GM21825 (cell line): ENCODE measurements around the gene CNTNAP2.

Experiments used
- ATAC-seq: cut with Tn5 transposase; IDR thresholded peaks from one replicate; pipeline ENCODE4 v1.9.1; 2021; ENCODE audit warnings: mild to moderate bottlenecking, moderate library complexity; ENCODE audit not compliant: unreplicated experiment

The CNTNAP2 gene

GRCh38 chr7:147510923-147511322, 1394.3 kb downstream of the CNTNAP2 start:
- no peak for ATAC-seq

GRCh38 chr7:147513451-147513850, 1396.8 kb downstream of the CNTNAP2 start:
- no peak for ATAC-seq

DNA sequence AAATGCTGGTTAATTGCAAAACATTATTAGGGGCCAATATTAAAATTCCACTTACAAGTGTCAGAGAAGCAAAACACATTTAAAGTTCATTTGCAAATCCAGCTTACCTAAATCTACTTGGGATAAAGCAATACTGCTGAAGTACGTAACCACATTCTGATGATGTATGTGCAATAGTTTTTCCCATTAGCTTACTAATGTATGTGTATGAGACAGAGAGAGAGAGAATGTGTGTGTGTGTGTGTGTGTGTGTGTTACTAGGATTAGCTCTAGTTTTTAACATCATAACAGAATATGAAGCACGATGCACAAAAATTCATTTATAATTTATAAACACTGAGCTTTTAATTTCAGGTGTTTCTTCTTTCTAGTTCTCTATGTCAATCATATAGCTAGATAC, 1399.8 kb downstream of the CNTNAP2 start:
- no peak for ATAC-seq

- no peak for ATAC-seq
Observed at GRCh38 chr7:147519062-147519461, 1402.5 kb downstream of the CNTNAP2 start.

DNA sequence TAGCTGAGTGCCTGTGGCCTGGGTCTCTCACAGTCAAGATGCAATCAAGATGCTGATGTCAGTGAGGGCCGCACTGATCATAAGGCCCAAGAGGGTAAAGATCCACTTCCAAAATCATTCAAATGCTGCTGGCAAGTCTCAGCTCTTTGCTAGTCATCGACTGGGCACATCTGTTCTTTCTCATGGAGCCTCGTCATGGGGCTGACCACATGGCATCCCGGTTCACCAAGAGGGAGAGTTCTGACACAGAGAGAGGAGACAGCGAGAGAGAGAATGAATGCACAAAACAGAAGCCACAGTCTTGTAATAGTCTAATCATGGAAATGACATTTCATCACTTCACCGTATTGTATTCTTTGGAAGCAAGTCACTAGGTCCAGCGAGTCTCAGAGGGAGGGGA, 1406.5 kb downstream of the CNTNAP2 start:
- ATAC-seq, result no peak

DNA sequence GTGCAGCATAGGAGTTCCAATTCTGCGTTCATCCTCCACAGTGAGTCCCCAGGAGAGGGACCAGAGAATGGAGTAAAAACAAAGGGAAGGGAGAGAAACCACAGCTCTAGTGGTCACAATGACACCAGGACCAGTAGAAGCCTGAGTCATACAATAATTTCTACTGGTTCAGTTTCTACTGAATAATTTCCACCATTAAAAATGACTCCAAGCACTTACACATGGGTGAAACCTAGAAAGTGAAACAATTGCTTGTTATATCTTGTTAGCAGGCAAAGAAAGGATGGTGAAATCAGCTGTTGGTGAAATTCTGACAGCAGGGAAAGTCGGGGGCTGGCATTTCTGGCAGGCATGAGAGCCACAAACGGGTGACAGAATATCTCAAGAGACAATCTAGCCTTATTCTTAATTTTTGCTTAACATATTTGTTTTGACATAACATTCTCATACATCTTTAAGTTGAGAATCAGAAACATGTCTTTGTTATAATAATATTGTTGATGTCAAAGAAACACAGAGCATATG, 1408.2 kb downstream of the CNTNAP2 start:
- no peak for ATAC-seq

DNA sequence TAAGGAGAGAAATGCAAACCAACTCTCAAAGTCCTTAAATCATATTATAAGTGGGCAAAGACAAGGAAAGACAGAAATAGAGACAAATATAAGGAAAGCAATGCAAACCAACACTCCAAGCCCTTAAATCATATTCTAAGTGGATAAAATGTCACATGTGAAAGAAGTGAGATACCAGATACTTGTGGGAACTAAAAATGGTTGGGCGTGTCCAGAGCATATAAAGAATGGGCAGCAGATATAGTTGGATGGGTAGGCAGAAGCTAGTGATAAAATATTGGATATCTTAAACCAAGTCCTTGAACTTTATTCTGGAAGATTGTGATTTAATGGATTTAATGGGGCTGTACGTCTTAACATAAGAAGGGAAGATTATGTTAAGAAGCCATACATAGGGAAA, 1408.7 kb downstream of the CNTNAP2 start:
- no peak for ATAC-seq

DNA sequence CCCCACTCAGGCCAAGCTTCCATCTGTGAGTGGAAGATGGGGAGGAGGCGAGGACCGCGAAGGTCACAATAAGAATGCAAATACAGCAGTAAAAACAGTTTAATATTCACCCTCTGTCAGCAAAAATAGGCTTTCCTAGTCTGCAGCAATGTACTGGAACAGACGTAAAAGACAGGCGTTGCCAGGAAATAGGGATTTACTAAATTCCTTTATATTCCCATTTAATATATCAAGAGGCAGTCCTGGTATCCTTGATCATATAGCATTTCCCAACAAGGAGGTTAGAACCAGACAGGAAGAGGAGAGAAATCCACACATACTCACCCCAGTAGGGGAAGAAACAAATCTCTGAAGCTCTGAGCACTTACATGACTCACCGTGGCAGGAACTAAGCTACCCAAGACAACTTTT, 1419.1 kb downstream of the CNTNAP2 start:
- no peak for ATAC-seq

DNA sequence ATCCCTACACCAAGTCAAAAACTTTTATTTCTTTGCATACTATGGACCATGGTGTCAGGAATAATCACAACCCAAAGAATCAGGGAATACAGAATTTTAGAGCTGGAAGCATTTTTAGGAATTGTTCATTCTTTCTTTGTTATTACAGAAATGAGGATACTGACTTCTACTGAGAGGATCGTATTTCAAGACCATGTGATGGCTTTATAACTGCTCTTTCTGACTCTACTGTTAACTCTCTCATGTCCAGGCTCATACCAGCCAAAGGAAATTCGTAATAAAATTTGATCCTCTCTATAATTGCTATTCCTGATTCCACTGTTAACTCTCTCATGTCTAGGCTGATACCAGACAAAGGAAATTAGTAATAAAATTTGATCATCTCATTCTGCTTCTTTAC, 1423.1 kb downstream of the CNTNAP2 start:
- no peak for ATAC-seq

GRCh38 chr7:147540743-147541142, 1424.1 kb downstream of the CNTNAP2 start:
- ATAC-seq, result no peak

- no peak for ATAC-seq
Observed at GRCh38 chr7:147541261-147541660, 1424.7 kb downstream of the CNTNAP2 start.

GRCh38 chr7:147547252-147547897, 1430.8 kb downstream of the CNTNAP2 start:
- ATAC-seq, result no peak

DNA sequence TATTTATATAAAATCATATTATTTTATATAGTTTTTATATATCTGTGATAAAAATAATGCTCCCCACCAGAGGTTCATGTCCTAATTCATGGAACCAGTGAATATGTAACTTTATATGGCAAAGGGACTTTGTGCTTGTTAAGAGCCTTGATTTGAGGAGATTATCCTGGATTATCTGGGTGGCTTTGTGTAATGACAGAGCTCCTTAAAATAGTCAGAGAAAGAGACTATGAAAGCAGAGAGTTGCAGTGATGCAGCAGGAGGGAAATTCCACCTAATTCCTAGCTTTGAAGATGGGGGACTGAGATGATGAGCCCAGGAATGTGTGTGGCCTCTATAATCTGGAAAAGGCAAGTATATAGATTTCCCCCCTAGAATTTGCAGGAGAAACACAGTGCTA, 1439.7 kb downstream of the CNTNAP2 start:
- no peak for ATAC-seq

DNA sequence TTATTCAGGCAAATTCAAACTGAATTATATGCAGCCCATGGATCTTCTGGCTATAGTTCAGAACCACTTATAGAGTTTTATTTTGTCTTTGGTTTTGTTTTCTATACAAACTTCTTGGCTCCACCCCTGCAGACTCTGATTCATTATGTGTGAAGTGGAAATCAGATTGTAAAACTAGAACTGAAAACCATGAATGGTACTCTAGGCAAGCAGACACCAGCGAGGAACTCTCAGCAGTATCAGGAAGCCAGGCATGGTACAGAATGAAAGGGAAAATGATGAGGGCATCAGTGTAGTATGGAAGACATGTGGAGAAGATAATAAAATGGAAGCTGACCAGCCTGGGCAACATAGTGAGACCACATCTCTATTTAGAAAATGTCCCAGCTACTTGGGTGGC, 1447.1 kb downstream of the CNTNAP2 start:
- no peak for ATAC-seq

DNA sequence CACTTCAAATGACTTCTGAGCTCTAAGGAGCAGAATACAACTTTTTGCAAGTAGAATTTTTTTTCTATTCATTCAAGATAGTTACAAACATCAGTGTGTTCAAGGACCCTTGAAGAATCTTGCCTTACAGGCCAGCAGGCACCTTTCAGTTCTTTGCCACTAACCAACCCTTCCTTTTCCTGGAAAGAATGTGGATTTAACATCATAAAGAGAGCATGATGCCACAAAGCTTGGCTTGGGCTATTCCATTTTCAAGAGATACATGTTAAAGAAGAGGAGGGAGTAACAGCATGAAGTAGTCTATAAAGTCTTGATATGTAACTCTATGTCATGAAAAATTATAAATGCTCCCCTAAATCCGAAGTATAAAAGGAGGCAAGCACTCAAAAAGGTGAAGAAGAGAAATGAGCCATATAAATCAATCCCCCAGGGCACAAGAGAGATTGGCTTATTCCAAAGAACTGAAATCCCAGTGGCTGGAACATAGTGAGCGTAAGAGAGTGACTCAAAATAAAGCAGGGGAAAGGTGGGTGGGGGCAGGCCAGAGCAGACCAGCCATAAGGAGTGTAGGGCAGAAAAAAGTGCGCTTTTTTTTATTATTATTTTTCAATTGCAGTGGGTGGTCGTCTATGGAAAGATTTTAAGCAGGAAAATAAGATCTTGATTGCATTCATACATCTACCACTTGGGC, 1448.3 kb downstream of the CNTNAP2 start:
- no peak for ATAC-seq

GRCh38 chr7:147567043-147567442, 1450.4 kb downstream of the CNTNAP2 start:
- ATAC-seq, result no peak

DNA sequence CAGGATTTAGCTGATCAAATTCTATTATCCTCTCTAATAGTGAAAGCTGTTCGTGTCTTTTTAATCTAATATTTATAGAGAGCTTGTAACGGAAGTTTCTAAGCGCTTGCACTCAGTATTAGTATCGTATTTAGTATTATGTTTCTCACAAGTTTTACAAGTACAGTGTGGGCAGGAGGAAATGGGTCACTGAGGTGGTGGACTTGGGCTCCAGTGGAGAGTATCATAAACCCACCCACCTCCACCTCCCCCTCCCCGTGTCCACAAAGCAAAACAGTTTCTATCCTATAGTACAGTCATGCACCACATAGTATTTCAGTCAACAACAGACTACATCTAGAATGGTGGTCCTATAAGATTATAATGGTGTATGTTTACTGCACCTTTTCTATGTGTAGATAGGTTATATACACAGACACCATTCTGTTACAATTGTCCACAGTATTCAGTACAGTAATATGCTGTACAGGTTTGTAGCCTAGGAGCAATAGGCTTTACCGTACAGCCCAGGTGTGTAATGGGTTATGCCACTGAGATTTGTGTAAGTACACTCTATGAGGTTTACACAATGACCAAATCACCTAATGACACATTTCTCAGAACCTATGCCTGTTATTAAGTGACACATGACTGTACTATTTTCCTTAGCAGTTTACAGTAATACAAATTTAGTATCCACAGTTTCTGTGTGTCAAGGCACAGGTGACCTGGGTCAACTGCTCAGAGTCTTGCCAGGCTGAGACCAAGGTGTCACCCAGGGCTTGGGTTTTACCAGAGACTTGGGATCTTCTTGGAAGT, 1452.7 kb downstream of the CNTNAP2 start:
- ATAC-seq, result no peak

GRCh38 chr7:147570390-147570789, 1453.8 kb downstream of the CNTNAP2 start:
- no peak for ATAC-seq

- no peak for ATAC-seq
Observed at GRCh38 chr7:147571436-147572185, 1455.0 kb downstream of the CNTNAP2 start.

DNA sequence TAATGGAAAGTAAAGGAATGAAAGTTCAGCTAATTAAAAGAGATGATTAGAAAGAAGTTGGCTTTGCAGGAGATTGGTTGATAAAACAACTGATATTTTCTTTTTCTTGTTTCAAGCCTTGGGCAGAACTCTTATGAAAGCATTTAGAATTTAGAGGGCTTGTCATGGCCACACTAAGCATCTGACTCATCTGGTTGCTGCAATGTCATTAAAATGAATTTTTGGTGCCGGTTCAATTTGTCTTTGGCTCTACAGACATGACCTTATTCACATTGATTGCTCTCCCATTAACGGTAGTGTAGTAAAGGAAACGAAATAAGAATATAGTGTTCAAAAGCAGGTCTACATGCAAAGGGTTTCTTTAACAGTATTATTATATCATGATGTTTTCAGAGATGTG, 1461.6 kb downstream of the CNTNAP2 start:
- ATAC-seq, result no peak

DNA sequence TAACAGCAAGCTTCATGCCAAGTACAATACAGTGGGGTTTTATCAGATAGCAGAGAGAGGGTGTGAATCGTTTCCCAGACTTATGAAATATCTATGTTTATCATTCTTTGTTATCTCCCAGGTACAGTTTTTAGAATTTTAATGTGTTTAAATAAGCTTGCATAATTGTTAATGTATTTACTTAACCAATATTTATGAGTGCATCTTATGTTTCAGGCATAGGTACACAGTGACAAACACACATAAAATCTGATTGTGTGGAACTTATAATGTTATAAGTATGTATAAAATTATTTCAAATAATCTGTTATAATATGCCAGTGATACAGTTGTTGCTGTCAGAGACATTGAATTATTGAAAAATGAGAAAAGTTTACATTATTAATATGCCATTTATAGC, 1462.5 kb downstream of the CNTNAP2 start:
- ATAC-seq, result no peak
